GM23338 (cell line): Measurements from ENCODE around the gene MAGOHB. TPM values are rescaled to one million over a fixed set of nuclear protein-coding genes. Genes with fewer than 3 reads are reported as not detected.
"Not testable (repeated sequence)": the region's sequence is repeated elsewhere in the genome, so short reads cannot be mapped to it uniquely, and the experiment has no call there.

Experiments
- ATAC-seq: fragments of 200-7000 bp; cut with Tn5 transposase; 3 replicates; pipeline ENCODE4 v1.9.1; 2020
- DNase-seq: peaks from one replicate; pipeline ENCODE4 v3.0.0-alpha.2; 2015; ENCODE audit warnings: low spot score
- H2AFZ ChIP-seq: fragments of 200-600 bp; sonication (generic); 2 replicates; pipeline ENCODE4 v1.8.0; 2016; ENCODE audit warnings: antibody characterized with exemption, mild to moderate bottlenecking, moderate library complexity
- H3F3A ChIP-seq: fragments of 200-600 bp; sonication (generic); replicated peaks from 2 replicates; pipeline ENCODE4 v1.8.0; 2017; ENCODE audit warnings: antibody characterized with exemption, mixed run types, low read depth
- H3K27ac ChIP-seq: fragments of 200-600 bp; sonication (generic); 2 replicates; pipeline ENCODE4 v1.6.1; 2016; ENCODE audit warnings: low read depth
- H3K27me3 ChIP-seq: fragments of 200-600 bp; sonication (generic); 2 replicates; pipeline ENCODE4 v1.8.0; 2016; ENCODE audit warnings: mild to moderate bottlenecking, mixed run types, moderate library complexity; ENCODE audit not compliant: insufficient read depth
- H3K36me3 ChIP-seq: fragments of 200-600 bp; sonication (generic); 2 replicates; pipeline ENCODE4 v1.8.0; 2016; ENCODE audit warnings: mild to moderate bottlenecking; ENCODE audit not compliant: insufficient read depth
- H3K4me1 ChIP-seq: fragments of 200-600 bp; sonication (generic); 2 replicates; pipeline ENCODE4 v1.8.0; 2016; ENCODE audit warnings: mild to moderate bottlenecking, moderate library complexity; ENCODE audit not compliant: insufficient read depth
- H3K4me2 ChIP-seq: fragments of 200-600 bp; sonication (generic); 2 replicates; pipeline ENCODE4 v1.7.1; 2017; ENCODE audit warnings: mixed run types
- H3K4me3 ChIP-seq: fragments of 200-600 bp; sonication (generic); 2 replicates; pipeline ENCODE4 v1.6.1; 2016; ENCODE audit warnings: mixed run types
- H3K79me2 ChIP-seq: fragments of 200-600 bp; sonication (generic); replicated peaks from 2 replicates; pipeline ENCODE4 v1.8.0; 2017; ENCODE audit warnings: mild to moderate bottlenecking; ENCODE audit not compliant: insufficient read depth
- H3K9me2 ChIP-seq: fragments of 200-600 bp; sonication (generic); 2 replicates; pipeline ENCODE4 v1.8.0; 2017; ENCODE audit not compliant: insufficient read depth
- H4K20me1 ChIP-seq: fragments of 200-600 bp; sonication (generic); replicated peaks from 2 replicates; pipeline ENCODE4 v1.8.0; 2017; ENCODE audit warnings: mild to moderate bottlenecking; ENCODE audit not compliant: insufficient read depth
- H3K27ac Mint-ChIP-seq: 2 replicates; pipeline ENCODE4 v1.8.0; 2020; ENCODE audit warnings: inconsistent platforms, mild to moderate bottlenecking, moderate library complexity, mixed read lengths
- H3K27me3 Mint-ChIP-seq: 3 replicates; pipeline ENCODE4 v1.8.0; 2022; ENCODE audit warnings: low read depth, mild to moderate bottlenecking, moderate library complexity, mixed read lengths, inconsistent platforms; ENCODE audit not compliant: insufficient read depth, poor library complexity
- H3K36me3 Mint-ChIP-seq: 3 replicates; pipeline ENCODE4 v1.8.0; 2021; ENCODE audit warnings: low read depth, mild to moderate bottlenecking, inconsistent platforms, moderate library complexity, mixed read lengths
- H3K4me1 Mint-ChIP-seq: 3 replicates; pipeline ENCODE4 v1.8.0; 2020; ENCODE audit warnings: mild to moderate bottlenecking, inconsistent platforms, mixed read lengths
- H3K4me3 Mint-ChIP-seq: 3 replicates; pipeline ENCODE4 v1.8.0; 2021; ENCODE audit warnings: moderate library complexity, mild to moderate bottlenecking, inconsistent platforms, mixed read lengths
- H3K9me3 Mint-ChIP-seq: 3 replicates; pipeline ENCODE4 v1.8.0; 2020; ENCODE audit warnings: moderate library complexity, mild to moderate bottlenecking, inconsistent platforms, mixed read lengths
- CREB1 ChIP-seq: fragments of 250-450 bp; sonication (Bioruptor Pico); IDR thresholded peaks from 2 replicates; pipeline ENCODE4 v1.5.0; 2020; ENCODE audit warnings: low read depth, mild to moderate bottlenecking, moderate library complexity
- EZH2 ChIP-seq: fragments of 200-600 bp; sonication (generic); IDR thresholded peaks from one replicate; pipeline ENCODE4 v1.8.0; 2017; ENCODE audit warnings: antibody characterized with exemption, mild to moderate bottlenecking, low read depth; ENCODE audit not compliant: unreplicated experiment
- EZH2phosphoT487 ChIP-seq: fragments of 200-600 bp; sonication (generic); IDR thresholded peaks from one replicate; pipeline ENCODE4 v1.8.1; 2018; ENCODE audit warnings: antibody characterized with exemption; ENCODE audit not compliant: unreplicated experiment
- JUNB ChIP-seq: IDR thresholded peaks from one replicate; pipeline ENCODE4 v1.6.1; 2016; ENCODE audit warnings: antibody characterized with exemption; ENCODE audit not compliant: unreplicated experiment
- NANOG ChIP-seq: IDR thresholded peaks from 2 replicates; pipeline ENCODE4 v1.6.1; 2016; ENCODE audit warnings: antibody characterized with exemption, borderline replicate concordance
- ZNF114 ChIP-seq: fragments of 250-450 bp; sonication (Bioruptor Pico); IDR thresholded peaks from 2 replicates; pipeline ENCODE4 v1.5.0; 2020; ENCODE audit warnings: mild to moderate bottlenecking, moderate library complexity
- polyA plus RNA-seq: library from polyadenylated mRNA; unstranded; fragments of >200 nt; fragmentation: Nextera tagmentation; extraction: Ambion mirVana; gene quantifications from 2 replicates; pipeline ENCODE4 v1.2.1, GENCODE V29; 2016
- total RNA-seq: library from RNA; depleted of rRNA; stranded (reverse); fragments of >200 nt; shearing (Covaris generic); gene quantifications from 2 replicates; pipeline ENCODE4 v1.2.3, GENCODE V29; 2014
- TF ChIP-seq, protein P1 (sequence below), 2 experiments: fragments of 200-600 bp in 1 of 2; sonication (generic) in 1 of 2; conservative IDR thresholded peaks; 2 replicates each; pipeline versions ENCODE4 v1.5.1 to v1.6.1; 2016 to 2017; ENCODE audit warnings: antibody characterized with exemption in 2 of 2, low read depth in 2 of 2, mild to moderate bottlenecking in 2 of 2, moderate library complexity in 1 of 2
- TF ChIP-seq, protein P2 (sequence below): IDR thresholded peaks from 2 replicates; pipeline ENCODE4 v1.6.1; 2016; ENCODE audit warnings: antibody characterized with exemption

Gene MAGOHB
- total and polyA plus RNA-seq, 2 experiments from 2014 or later = 38.5 to 175 TPM

- Histone ChIP-seq H3K36me3 (peaks cover 9% of the 10 kb centered on the region; the same call in 1 of the 2 replicates), H2AFZ (peak overlapping the region; percentile 14; the same call in 1 of the 2 replicates), H3K4me2 (peak overlapping the region; percentile 58), H3K27ac (0 out of 2 replicates have a peak overlapping the region, but pooled peaks have one; percentile 32), H3K4me3 (peak overlapping the region; percentile 73), H3K9me2 (no peaks in the 10 kb centered on the region), H4K20me1 (no peaks in the 10 kb centered on the region; the same call in 1 of the 2 replicates), H3F3A (no peaks in the 10 kb centered on the region), H3K79me2 (peaks cover 27% of the 10 kb centered on the region), H3K4me1 (0 out of 2 replicates have a peak, but pooled peaks cover 4% of the 10 kb centered on the region), H3K27me3 (no peaks in the 10 kb centered on the region)
- H3K27me3 Mint-ChIP-seq = peaks cover 5% of the 10 kb centered on the region
- ATAC-seq = peak; percentile 14; the same call in 2 of the 3 replicates
- peak overlapping the region; percentile 99 for H3K4me3 Mint-ChIP-seq
- peaks cover 34% of the 10 kb centered on the region for H3K36me3 Mint-ChIP-seq
- H3K4me1 Mint-ChIP-seq = peaks cover 8% of the 10 kb centered on the region; the same call in 2 of the 3 replicates
- peak overlapping the region; percentile 100 for H3K27ac Mint-ChIP-seq
- no peak for TF ChIP-seq JUNB
- TF ChIP-seq NANOG = no peak
- peaks cover 3% of the 10 kb centered on the region; the same call in 2 of the 3 replicates for H3K9me3 Mint-ChIP-seq
- no peak for DNase-seq
Observed at GRCh38 chr12:10614056-10614370, 604 bp upstream of the MAGOHB start.

- Histone ChIP-seq H3K9me2 (no peaks in the 10 kb centered on the region), H3K4me2 (peak overlapping the region; percentile 85), H3K36me3 (peaks cover 19% of the 10 kb centered on the region; the same call in 1 of the 2 replicates), H3K27ac (peak overlapping the region; percentile 77), H4K20me1 (no peaks in the 10 kb centered on the region; the same call in 1 of the 2 replicates), H3K4me3 (peak overlapping the region; percentile 73), H2AFZ (no peak overlapping the region), H3K27me3 (no peaks in the 10 kb centered on the region), H3K4me1 (0 out of 2 replicates have a peak, but pooled peaks cover 4% of the 10 kb centered on the region), H3K79me2 (peaks cover 27% of the 10 kb centered on the region), H3F3A (no peaks in the 10 kb centered on the region)
- Mint-ChIP-seq H3K36me3 (peaks cover 45% of the 10 kb centered on the region), H3K4me1 (peaks cover 8% of the 10 kb centered on the region; the same call in 2 of the 3 replicates), H3K9me3 (peaks cover 3% of the 10 kb centered on the region; the same call in 2 of the 3 replicates), H3K27me3 (peaks cover 5% of the 10 kb centered on the region), H3K27ac (peak overlapping the region; percentile 100), H3K4me3 (peak overlapping the region; percentile 99)
- ATAC-seq (peak; percentile 17), DNase-seq (peak; percentile 66)
- TF ChIP-seq, protein P1, sequence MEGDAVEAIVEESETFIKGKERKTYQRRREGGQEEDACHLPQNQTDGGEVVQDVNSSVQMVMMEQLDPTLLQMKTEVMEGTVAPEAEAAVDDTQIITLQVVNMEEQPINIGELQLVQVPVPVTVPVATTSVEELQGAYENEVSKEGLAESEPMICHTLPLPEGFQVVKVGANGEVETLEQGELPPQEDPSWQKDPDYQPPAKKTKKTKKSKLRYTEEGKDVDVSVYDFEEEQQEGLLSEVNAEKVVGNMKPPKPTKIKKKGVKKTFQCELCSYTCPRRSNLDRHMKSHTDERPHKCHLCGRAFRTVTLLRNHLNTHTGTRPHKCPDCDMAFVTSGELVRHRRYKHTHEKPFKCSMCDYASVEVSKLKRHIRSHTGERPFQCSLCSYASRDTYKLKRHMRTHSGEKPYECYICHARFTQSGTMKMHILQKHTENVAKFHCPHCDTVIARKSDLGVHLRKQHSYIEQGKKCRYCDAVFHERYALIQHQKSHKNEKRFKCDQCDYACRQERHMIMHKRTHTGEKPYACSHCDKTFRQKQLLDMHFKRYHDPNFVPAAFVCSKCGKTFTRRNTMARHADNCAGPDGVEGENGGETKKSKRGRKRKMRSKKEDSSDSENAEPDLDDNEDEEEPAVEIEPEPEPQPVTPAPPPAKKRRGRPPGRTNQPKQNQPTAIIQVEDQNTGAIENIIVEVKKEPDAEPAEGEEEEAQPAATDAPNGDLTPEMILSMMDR (conservative IDR thresholded peaks at IDR 0.05; ENCODE audit: low read depth in 2 of 2) = no peak
- TF ChIP-seq EZH2phosphoT487 (no peak), ZNF114 (CRISPR knock-in tag) (no peak)
Observed at GRCh38 chr12:10612984-10613348, 443 bp downstream of the MAGOHB start.

DNA sequence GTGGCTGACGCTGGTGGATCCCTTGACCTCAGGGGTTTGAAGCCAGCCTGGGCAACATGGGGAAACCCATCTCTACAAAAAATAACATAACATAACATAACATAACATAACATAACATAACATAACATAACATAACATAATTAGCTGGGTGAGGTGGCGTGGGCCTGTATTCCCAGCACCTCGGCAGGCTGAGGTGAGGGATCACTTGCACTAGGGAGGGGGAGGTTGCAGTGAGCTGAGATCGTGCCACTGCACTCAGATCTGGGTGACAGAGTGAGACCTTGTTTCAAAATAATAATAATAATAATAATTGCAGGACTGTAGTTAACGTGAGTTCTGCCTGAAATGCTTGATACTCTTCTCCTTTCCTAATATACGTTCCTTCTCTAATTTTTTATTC lies 1.3 kb downstream of the MAGOHB start:
- no peak overlapping the region for H2AFZ ChIP-seq
- Mint-ChIP-seq H3K9me3 (peaks cover 3% of the 10 kb centered on the region; the same call in 2 of the 3 replicates), H3K4me1 (peaks cover 8% of the 10 kb centered on the region; the same call in 2 of the 3 replicates), H3K4me3 (peak overlapping the region; percentile 99), H3K27me3 (peaks cover 5% of the 10 kb centered on the region), H3K27ac (peak overlapping the region; percentile 100), H3K36me3 (peaks cover 53% of the 10 kb centered on the region)
- H3K27me3 ChIP-seq = no peaks in the 10 kb centered on the region
- 0 out of 2 replicates have a peak, but pooled peaks cover 4% of the 10 kb centered on the region for H3K4me1 ChIP-seq
- peaks cover 27% of the 10 kb centered on the region for H3K79me2 ChIP-seq
- peaks cover 25% of the 10 kb centered on the region; the same call in 1 of the 2 replicates for H3K36me3 ChIP-seq
- H4K20me1 ChIP-seq = no peaks in the 10 kb centered on the region; the same call in 1 of the 2 replicates
- peak overlapping the region; percentile 73 for H3K4me3 ChIP-seq
- DNase-seq = no peak
- TF ChIP-seq NANOG (no peak), CREB1 (no peak), EZH2phosphoT487 (no peak), EZH2 (no peak)
- TF ChIP-seq, protein P2, sequence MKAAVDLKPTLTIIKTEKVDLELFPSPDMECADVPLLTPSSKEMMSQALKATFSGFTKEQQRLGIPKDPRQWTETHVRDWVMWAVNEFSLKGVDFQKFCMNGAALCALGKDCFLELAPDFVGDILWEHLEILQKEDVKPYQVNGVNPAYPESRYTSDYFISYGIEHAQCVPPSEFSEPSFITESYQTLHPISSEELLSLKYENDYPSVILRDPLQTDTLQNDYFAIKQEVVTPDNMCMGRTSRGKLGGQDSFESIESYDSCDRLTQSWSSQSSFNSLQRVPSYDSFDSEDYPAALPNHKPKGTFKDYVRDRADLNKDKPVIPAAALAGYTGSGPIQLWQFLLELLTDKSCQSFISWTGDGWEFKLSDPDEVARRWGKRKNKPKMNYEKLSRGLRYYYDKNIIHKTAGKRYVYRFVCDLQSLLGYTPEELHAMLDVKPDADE = no peak
- H3K9me2 ChIP-seq = no peaks in the 10 kb centered on the region
- peak overlapping the region; percentile 85 for H3K4me2 ChIP-seq
- no peak for ATAC-seq
- no peaks in the 10 kb centered on the region for H3F3A ChIP-seq
- peak overlapping the region; percentile 77 for H3K27ac ChIP-seq

DNA sequence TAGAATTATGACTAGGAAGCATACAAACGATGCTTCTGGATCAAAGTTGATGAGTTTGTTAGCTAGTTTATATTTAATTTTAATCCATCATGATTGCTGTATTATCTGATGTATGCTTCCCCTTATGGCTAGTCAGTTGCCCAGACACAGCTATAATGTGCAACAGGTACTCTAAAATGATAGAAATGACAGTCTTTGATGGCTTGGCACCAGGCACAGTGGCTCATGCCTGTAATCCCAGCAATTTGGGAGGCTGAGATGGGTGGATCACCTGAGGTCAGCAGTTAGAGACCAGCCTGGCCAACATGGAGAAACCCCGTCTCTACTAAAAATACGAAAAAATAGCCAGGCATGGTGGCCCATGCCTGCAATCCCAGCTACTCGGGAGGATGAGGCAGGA lies 2.2 kb downstream of the MAGOHB start:
- not testable (repeated sequence) for H3K4me3 ChIP-seq, H3K9me2 ChIP-seq, H2AFZ ChIP-seq, H3K27ac Mint-ChIP-seq, H3K9me3 Mint-ChIP-seq, H3K27ac ChIP-seq, ATAC-seq, DNase-seq, H3K27me3 Mint-ChIP-seq, H3K4me1 ChIP-seq, H3K4me2 ChIP-seq, H3K4me1 Mint-ChIP-seq, H4K20me1 ChIP-seq, H3F3A ChIP-seq, H3K27me3 ChIP-seq
- Mint-ChIP-seq H3K4me3 (peak overlapping the region; percentile 99; the same call in 1 of the 3 replicates), H3K36me3 (peaks cover 59% of the 10 kb centered on the region)
- H3K36me3 ChIP-seq = peaks cover 29% of the 10 kb centered on the region; the same call in 1 of the 2 replicates
- H3K79me2 ChIP-seq = peaks cover 27% of the 10 kb centered on the region
